ELR (cell line): Measurements from ENCODE around the gene GDPD5.

Experiments used
- DNase-seq: peaks from one replicate; pipeline ENCODE4 v3.0.0-alpha.2; 2015; ENCODE audit warnings: low read depth

The GDPD5 gene

GRCh38 chr11:75490221-75491181 is 35.2 kb downstream of the GDPD5 start:
- peak; percentile 64 for DNase-seq

- no peak for DNase-seq
These were observed 38.4 kb downstream of the GDPD5 start for GRCh38 chr11:75487365-75487764.

- no peak for DNase-seq
These were observed 40.0 kb downstream of the GDPD5 start for GRCh38 chr11:75485742-75486141.

- no peak for DNase-seq
These were observed 42.7 kb downstream of the GDPD5 start for GRCh38 chr11:75482931-75483469.

GRCh38 chr11:75481922-75482606 is 43.7 kb downstream of the GDPD5 start:
- DNase-seq = no peak

- no peak for DNase-seq
These were observed 44.4 kb downstream of the GDPD5 start for GRCh38 chr11:75481223-75481921.

- no peak for DNase-seq
These were observed 45.3 kb downstream of the GDPD5 start for GRCh38 chr11:75480185-75481175.

GRCh38 chr11:75479597-75480145 is 46.1 kb downstream of the GDPD5 start:
- no peak for DNase-seq

GRCh38 chr11:75478783-75479596 is 46.8 kb downstream of the GDPD5 start:
- DNase-seq = no peak

- DNase-seq = no peak
These were observed 48.2 kb downstream of the GDPD5 start for GRCh38 chr11:75477614-75477935.

GRCh38 chr11:75476739-75477613 is 48.8 kb downstream of the GDPD5 start:
- DNase-seq = no peak

GRCh38 chr11:75475767-75476650 is 49.7 kb downstream of the GDPD5 start:
- DNase-seq = peak; percentile 54

GRCh38 chr11:75474878-75475766 is 50.6 kb downstream of the GDPD5 start:
- peak; percentile 60 for DNase-seq

- DNase-seq = no peak
These were observed 51.5 kb downstream of the GDPD5 start for GRCh38 chr11:75474240-75474639.

GRCh38 chr11:75473684-75474083 is 52.1 kb downstream of the GDPD5 start:
- DNase-seq = no peak

GRCh38 chr11:75472081-75472732 is 53.5 kb downstream of the GDPD5 start:
- no peak for DNase-seq
